Neural progenitor cell (in vitro differentiated cells): ENCODE results near the gene HAS3. TPM values are rescaled to one million over a fixed set of nuclear protein-coding genes. Genes with fewer than 3 reads are reported as not detected.

Source experiments
- DNase-seq: peaks from one replicate; pipeline ENCODE4 v3.0.0-alpha.2; 2016; ENCODE audit warnings: low spot score
- H2AFZ ChIP-seq: fragments of 200-600 bp; sonication (generic); replicated peaks from 2 replicates; pipeline ENCODE4 v1.6.1; 2016; ENCODE audit warnings: antibody characterized with exemption
- H3F3A ChIP-seq: fragments of 200-600 bp; sonication (generic); 2 replicates; pipeline ENCODE4 v1.6.1; 2016; ENCODE audit warnings: antibody characterized with exemption, low read depth
- H3K27ac ChIP-seq: fragments of 200-600 bp; sonication (generic); 2 replicates; pipeline ENCODE4 v1.5.1; 2016; ENCODE audit warnings: mild to moderate bottlenecking
- H3K27me3 ChIP-seq: fragments of 200-600 bp; sonication (generic); 2 replicates; pipeline ENCODE4 v1.6.1; 2016; ENCODE audit warnings: mild to moderate bottlenecking, moderate library complexity
- H3K36me3 ChIP-seq: fragments of 200-600 bp; sonication (generic); 2 replicates; pipeline ENCODE4 v1.5.1; 2016
- H3K4me1 ChIP-seq: fragments of 200-600 bp; sonication (generic); 2 replicates; pipeline ENCODE4 v1.6.1; 2016; ENCODE audit warnings: mixed run types
- H3K4me2 ChIP-seq: fragments of 200-600 bp; sonication (generic); 2 replicates; pipeline ENCODE4 v1.6.1; 2016
- H3K4me3 ChIP-seq: fragments of 200-600 bp; sonication (generic); 2 replicates; pipeline ENCODE4 v1.5.1; 2016
- H3K79me2 ChIP-seq: fragments of 200-600 bp; sonication (generic); 2 replicates; pipeline ENCODE4 v1.6.1; 2016; ENCODE audit warnings: low read depth
- H3K9ac ChIP-seq: fragments of 200-600 bp; sonication (generic); 2 replicates; pipeline ENCODE4 v1.6.1; 2016
- H3K9me3 ChIP-seq: fragments of 200-600 bp; sonication (generic); 2 replicates; pipeline ENCODE4 v1.5.1; 2016; ENCODE audit warnings: low read depth
- H4K20me1 ChIP-seq: fragments of 200-600 bp; sonication (generic); 2 replicates; pipeline ENCODE4 v1.6.1; 2016; ENCODE audit warnings: low read depth
- H3K27ac Mint-ChIP-seq: 3 replicates; pipeline ENCODE4 v1.8.0; 2021; ENCODE audit warnings: mixed read lengths
- H3K27me3 Mint-ChIP-seq: 2 replicates; pipeline ENCODE4 v1.8.0; 2022; ENCODE audit warnings: low read depth, mild to moderate bottlenecking, inconsistent platforms, moderate library complexity, mixed read lengths; ENCODE audit not compliant: insufficient read depth
- H3K36me3 Mint-ChIP-seq: 3 replicates; pipeline ENCODE4 v1.8.0; 2021; ENCODE audit warnings: mixed read lengths
- H3K4me1 Mint-ChIP-seq: 3 replicates; pipeline ENCODE4 v1.8.0; 2021; ENCODE audit warnings: mixed read lengths
- H3K4me3 Mint-ChIP-seq: 3 replicates; pipeline ENCODE4 v1.8.0; 2021; ENCODE audit warnings: mild to moderate bottlenecking, moderate library complexity, mixed read lengths
- H3K9me3 Mint-ChIP-seq: 3 replicates; pipeline ENCODE4 v1.8.0; 2020; ENCODE audit warnings: mixed read lengths
- CTCF ChIP-seq: fragments of 200-600 bp; sonication (generic); IDR thresholded peaks from 2 replicates; pipeline ENCODE4 v1.5.1; 2017; ENCODE audit warnings: antibody characterized with exemption, mild to moderate bottlenecking
- EZH2 ChIP-seq: fragments of 200-600 bp; sonication (generic); IDR thresholded peaks from 2 replicates; pipeline ENCODE4 v1.6.1; 2017; ENCODE audit warnings: antibody characterized with exemption, mild to moderate bottlenecking, moderate library complexity
- EZH2phosphoT487 ChIP-seq: fragments of 200-600 bp; sonication (generic); IDR thresholded peaks from 2 replicates; pipeline ENCODE4 v1.6.1; 2017; ENCODE audit warnings: antibody characterized with exemption
- total RNA-seq: library from RNA; depleted of rRNA; stranded (reverse); fragments of >200 nt; gene quantifications from 2 replicates; pipeline ENCODE4 v1.2.3, GENCODE V29; 2015; ENCODE audit warnings: low replicate concordance

The HAS3 gene
- total RNA-seq, 1 donor from 2014 or later: 2.5 TPM

- no peaks in the 10 kb centered on the region for H3K79me2 ChIP-seq
- Mint-ChIP-seq H3K4me3 (peak overlapping the region; percentile 24), H3K36me3 (no peaks in the 10 kb centered on the region), H3K9me3 (no peaks in the 10 kb centered on the region), H3K4me1 (peaks cover 33% of the 10 kb centered on the region), H3K27me3 (peaks cover 8% of the 10 kb centered on the region), H3K27ac (peak overlapping the region; percentile 72)
- no peak for DNase-seq
- no peaks in the 10 kb centered on the region for H3K9me3 ChIP-seq
- no peak overlapping the region for H3K4me3 ChIP-seq
- H2AFZ ChIP-seq: no peak overlapping the region
- no peak overlapping the region for H3K27ac ChIP-seq
- H3K9ac ChIP-seq: no peak overlapping the region
- TF ChIP-seq CTCF: no peak
- peaks cover 9% of the 10 kb centered on the region for H4K20me1 ChIP-seq
- peaks cover 22% of the 10 kb centered on the region for H3K4me1 ChIP-seq
- peaks cover 32% of the 10 kb centered on the region for H3K27me3 ChIP-seq
- H3F3A ChIP-seq: peaks cover 45% of the 10 kb centered on the region
- H3K4me2 ChIP-seq: peak overlapping the region; percentile 25
- no peaks in the 10 kb centered on the region for H3K36me3 ChIP-seq
Measured at GRCh38 chr16:69072640-69072974, 32.8 kb upstream of the HAS3 start.

- Histone ChIP-seq H4K20me1 (peaks cover 9% of the 10 kb centered on the region), H2AFZ (no peak overlapping the region), H3K79me2 (no peaks in the 10 kb centered on the region), H3K27ac (no peak overlapping the region), H3K9me3 (no peaks in the 10 kb centered on the region), H3K27me3 (peaks cover 32% of the 10 kb centered on the region), H3K36me3 (no peaks in the 10 kb centered on the region), H3F3A (peaks cover 49% of the 10 kb centered on the region), H3K9ac (no peak overlapping the region), H3K4me2 (peak overlapping the region; percentile 25), H3K4me1 (peaks cover 28% of the 10 kb centered on the region), H3K4me3 (no peak overlapping the region)
- Mint-ChIP-seq H3K4me3 (no peak overlapping the region), H3K27me3 (peaks cover 8% of the 10 kb centered on the region), H3K36me3 (no peaks in the 10 kb centered on the region), H3K27ac (no peak overlapping the region), H3K9me3 (no peaks in the 10 kb centered on the region), H3K4me1 (peaks cover 38% of the 10 kb centered on the region)
- no peak for TF ChIP-seq EZH2
- TF ChIP-seq CTCF: no peak
- no peak for TF ChIP-seq EZH2phosphoT487
- no peak for DNase-seq
Measured at GRCh38 chr16:69073181-69073702, 32.2 kb upstream of the HAS3 start.

- TF ChIP-seq EZH2phosphoT487 (no peak), EZH2 (no peak), CTCF (no peak)
- H3K27me3 ChIP-seq: peaks cover 17% of the 10 kb centered on the region
- H2AFZ ChIP-seq: no peak overlapping the region
- no peak overlapping the region for H3K4me3 ChIP-seq
- no peak for DNase-seq
- no peaks in the 10 kb centered on the region for H3K9me3 ChIP-seq
- Mint-ChIP-seq H3K4me1 (peaks cover 29% of the 10 kb centered on the region), H3K36me3 (no peaks in the 10 kb centered on the region), H3K27me3 (peaks cover 6% of the 10 kb centered on the region), H3K4me3 (no peak overlapping the region), H3K9me3 (no peaks in the 10 kb centered on the region), H3K27ac (no peak overlapping the region)
- H3K36me3 ChIP-seq: no peaks in the 10 kb centered on the region
- no peak overlapping the region for H3K4me2 ChIP-seq
- H3F3A ChIP-seq: peaks cover 30% of the 10 kb centered on the region
- no peak overlapping the region for H3K27ac ChIP-seq
- no peak overlapping the region for H3K9ac ChIP-seq
- H3K4me1 ChIP-seq: peaks cover 22% of the 10 kb centered on the region
- no peaks in the 10 kb centered on the region for H3K79me2 ChIP-seq
- H4K20me1 ChIP-seq: peaks cover 3% of the 10 kb centered on the region
Measured at GRCh38 chr16:69077251-69077650, 28.2 kb upstream of the HAS3 start.
